ENCODE measurements around the gene KRTCAP3.

- TF ChIP-seq CTCF (IDR thresholded peaks at IDR 0.05; ENCODE audit: extremely low read depth in 1 of 2, insufficient read depth in 1 of 2, low read depth in 1 of 2, low read length in 2 of 2) (no peak), POLR2AphosphoS5 (IDR thresholded peaks at IDR 0.05; ENCODE audit: insufficient read depth, low read depth, low read length) (no peak), POLR2A (IDR thresholded peaks at IDR 0.05; ENCODE audit: low read depth, low read length) (no peak)
Observed at GRCh38 chr2:27441958-27442919, at the start of gene KRTCAP3.
